Omental fat pad (tissue), 4 donors: Measurements from ENCODE around the gene GCK. TPM values are rescaled to one million over a fixed set of nuclear protein-coding genes. Genes with fewer than 3 reads are reported as not detected.

Experiments used
- ATAC-seq: fragments of 150-250 bp; one replicate; pipeline ENCODE4 v1.9.1; 2016; ENCODE audit warnings: mild to moderate bottlenecking, moderate library complexity; ENCODE audit not compliant: low FRiP score
- DNase-seq: peaks from one replicate; pipeline ENCODE4 v3.0.0-alpha.2; 2019; ENCODE audit warnings: low spot score
- total RNA-seq, 4 donors: library from RNA; depleted of rRNA; stranded (reverse); fragments of >200 nt; gene quantifications; one replicate each; pipeline ENCODE4 v1.1.0, GENCODE V29; 2016
- TF ChIP-seq, protein P1 (sequence below), 3 donors: fragments of 450-650 bp; IDR thresholded peaks; one replicate each; pipeline ENCODE4 v1.5.1; 2016 to 2017; ENCODE audit warnings: antibody characterized with exemption in 3 of 3, mild to moderate bottlenecking in 3 of 3, moderate library complexity in 2 of 3

The GCK gene
- total RNA-seq, 4 donors from 2014 or later: 0.38 to 3.9 (median 1.1) TPM

DNA sequence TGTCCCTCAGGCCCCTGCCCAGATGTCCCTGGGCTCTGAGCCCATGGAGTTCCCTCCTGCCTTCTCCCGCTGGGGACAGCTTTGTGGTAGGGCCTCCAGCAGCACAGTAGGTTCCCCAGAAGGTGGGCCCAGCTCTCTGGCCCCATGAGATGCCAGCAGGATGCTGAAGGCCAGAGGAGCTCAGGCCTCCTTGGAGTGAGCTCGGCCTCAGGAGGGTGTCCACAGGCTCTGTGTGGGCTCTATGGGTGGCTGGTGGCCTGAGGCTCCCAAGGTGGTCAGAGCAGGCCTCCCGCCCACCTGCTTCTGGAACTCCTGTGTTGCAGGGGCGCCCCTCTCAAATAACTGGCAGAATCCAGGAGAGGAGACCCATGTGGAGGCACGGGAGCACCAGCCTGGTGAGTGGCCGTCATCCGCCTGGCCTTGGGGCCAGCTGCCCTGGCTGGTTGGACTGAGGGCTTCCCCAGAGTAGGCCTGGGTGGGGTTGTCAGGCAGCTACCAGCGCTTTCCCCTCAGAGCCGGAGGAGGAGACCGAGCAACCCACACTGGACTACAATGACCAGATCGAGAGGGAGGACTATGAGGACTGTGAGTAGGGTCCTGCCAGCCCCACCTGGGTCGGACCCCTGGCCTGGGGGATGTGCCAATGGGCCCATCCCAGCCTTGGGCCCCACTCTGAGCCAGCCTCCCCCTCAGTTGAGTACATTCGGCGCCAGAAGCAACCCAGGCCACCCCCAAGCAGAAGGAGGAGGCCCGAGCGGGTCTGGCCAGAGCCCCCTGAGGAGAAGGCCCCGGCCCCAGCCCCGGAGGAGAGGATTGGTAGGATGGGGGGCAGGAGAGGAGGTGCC lies 81.9 kb downstream of the GCK start:
- no peak for DNase-seq
- TF ChIP-seq, protein P1, sequence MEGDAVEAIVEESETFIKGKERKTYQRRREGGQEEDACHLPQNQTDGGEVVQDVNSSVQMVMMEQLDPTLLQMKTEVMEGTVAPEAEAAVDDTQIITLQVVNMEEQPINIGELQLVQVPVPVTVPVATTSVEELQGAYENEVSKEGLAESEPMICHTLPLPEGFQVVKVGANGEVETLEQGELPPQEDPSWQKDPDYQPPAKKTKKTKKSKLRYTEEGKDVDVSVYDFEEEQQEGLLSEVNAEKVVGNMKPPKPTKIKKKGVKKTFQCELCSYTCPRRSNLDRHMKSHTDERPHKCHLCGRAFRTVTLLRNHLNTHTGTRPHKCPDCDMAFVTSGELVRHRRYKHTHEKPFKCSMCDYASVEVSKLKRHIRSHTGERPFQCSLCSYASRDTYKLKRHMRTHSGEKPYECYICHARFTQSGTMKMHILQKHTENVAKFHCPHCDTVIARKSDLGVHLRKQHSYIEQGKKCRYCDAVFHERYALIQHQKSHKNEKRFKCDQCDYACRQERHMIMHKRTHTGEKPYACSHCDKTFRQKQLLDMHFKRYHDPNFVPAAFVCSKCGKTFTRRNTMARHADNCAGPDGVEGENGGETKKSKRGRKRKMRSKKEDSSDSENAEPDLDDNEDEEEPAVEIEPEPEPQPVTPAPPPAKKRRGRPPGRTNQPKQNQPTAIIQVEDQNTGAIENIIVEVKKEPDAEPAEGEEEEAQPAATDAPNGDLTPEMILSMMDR (IDR thresholded peaks at IDR 0.05): no peak
- ATAC-seq: no peak

DNA sequence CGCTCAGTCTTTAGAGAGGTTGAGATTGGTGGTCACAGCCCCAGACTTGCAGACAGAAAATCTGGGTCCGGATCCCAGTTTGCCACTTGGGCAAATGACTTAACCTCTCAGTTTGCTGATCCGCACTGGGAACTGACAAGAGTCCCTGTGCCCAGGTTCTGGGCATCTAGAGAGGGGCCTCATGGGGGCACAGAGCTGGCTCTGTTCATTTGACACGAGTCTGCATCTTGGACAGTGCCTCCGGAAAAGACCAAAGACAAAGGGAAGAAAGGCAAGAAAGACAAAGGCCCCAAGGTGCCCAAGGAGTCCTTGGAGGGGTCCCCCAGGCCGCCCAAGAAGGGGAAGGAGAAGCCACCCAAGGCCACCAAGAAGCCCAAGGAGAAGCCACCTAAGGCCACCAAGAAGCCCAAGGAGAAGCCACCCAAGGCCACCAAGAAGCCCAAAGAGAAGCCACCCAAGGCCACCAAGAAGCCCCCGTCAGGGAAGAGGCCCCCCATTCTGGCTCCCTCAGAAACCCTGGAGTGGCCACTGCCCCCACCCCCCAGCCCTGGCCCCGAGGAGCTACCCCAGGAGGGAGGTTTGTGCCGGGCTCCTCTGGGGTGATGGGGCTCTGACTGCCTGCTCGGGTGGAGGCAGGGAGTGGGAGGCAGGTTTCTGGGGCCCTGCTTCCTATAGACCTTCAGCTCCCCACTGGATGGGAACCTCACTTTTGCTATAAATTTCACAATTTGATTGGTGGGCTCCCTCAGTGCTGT lies 82.8 kb downstream of the GCK start:
- TF ChIP-seq, protein P1 (IDR thresholded peaks at IDR 0.05): no peak
- ATAC-seq (no peak), DNase-seq (no peak)

DNA sequence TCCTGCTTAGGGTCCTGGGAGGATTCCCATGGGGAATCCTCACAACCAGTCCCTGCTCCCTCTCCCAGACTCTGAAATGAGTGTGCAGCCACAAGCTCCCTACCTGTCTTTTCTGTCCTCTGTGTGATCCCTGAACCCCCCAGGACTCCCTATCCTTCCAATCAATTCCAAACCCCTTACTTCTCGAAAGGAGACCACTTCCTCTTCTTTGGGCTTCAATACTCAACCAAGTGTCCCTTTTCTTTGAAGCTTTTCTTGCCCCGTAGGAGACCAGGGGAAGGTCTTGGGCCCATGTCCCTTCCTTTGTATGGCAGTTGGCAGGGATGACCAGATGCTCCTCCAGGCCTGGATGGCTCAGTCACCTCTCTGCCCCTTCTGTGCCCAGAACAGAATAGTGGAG lies 83.4 kb downstream of the GCK start:
- DNase-seq (no peak), ATAC-seq (no peak)
- TF ChIP-seq, protein P1 (IDR thresholded peaks at IDR 0.05): no peak

DNA sequence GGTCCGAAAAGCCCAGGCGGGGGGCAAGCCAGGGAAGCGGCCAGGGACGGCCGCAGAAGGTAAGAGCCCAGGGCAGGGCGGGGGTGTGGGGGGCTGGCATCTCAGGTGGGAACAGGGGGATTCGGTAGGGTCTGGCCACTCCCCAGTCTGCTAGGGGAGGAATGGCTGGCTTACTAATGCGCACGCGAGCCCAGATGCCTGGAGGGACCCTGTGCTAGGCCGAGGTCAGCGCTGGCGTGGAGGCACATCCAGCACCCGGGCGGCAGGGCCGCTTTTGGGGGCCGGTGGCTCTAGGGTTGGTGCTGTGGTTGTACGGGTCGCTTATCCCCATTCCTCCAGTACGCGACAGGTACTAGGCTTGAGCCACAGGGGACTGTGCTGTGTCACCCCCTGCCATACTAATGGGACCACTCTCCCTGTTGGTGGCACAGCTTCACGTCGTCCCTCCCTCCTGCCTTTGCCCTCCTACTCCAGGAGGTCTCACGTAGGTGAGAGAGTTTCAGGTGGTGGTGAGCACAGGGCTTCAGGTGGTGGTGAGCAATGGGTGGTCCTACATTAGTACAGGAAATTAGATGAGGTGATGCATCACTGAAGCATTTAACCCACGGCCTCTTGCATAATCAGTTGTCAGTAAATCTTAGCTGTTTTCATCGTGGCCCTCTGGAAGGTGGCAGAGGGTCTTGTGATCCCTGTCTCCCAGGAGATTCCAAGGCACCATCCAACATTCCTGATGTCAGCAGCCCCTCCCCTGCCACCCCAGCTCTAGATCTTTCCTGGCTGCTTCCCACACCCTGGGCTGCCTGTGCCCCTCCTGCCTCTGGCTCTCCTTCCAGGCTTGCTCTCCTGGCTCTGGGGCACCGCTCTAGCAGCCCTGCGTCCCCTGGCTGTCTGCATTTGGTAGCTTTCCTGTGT lies 84.1 kb downstream of the GCK start:
- TF ChIP-seq, protein P1 (IDR thresholded peaks at IDR 0.05): no peak
- peak; percentile 63 for ATAC-seq
- DNase-seq: no peak

DNA sequence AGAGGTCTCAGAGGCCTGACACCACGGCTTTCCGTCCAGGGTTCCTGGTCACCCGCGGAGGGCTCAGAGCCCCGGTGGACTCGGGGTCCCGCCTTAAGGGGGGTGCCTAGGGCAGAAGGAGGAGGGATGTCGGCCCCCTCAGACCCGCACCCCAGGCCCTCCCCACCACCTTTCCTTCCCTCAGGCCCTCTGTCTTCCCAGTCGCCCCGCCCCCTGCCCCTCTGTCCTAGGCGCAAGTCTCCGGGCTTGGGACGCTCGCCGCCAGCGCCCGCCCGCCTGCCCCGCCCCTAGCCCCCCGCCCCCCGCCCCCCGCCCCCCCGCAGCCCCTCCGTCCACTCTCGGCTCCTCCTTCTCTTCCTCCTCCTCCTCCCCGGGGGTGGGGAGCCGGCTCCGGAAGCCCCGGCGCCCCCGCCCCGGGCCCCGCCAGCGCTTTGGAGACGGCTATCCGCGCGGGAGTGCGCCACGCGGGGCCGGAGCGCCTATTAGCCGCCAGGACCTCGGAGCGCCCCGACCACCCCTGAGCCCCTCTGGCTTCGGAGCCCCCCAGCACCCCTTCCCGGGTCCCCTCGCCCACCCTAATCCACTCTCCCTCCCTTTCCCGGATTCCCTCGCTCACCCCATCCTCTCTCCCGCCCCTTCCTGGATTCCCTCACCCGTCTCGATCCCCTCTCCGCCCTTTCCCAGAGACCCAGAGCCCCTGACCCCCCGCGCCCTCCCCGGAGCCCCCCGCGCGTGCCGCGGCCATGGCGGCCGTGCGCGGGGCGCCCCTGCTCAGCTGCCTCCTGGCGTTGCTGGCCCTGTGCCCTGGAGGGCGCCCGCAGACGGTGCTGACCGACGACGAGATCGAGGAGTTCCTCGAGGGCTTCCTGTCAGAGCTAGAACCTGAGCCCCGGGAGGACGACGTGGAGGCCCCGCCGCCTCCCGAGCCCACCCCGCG lies 85.0 kb downstream of the GCK start, which contains the start of gene AEBP1:
AEBP1 (plus strand) TSS at position 423 of the 937 bp plus-strand sequence; CDS start at position 744, 321 bp downstream.
- peak; percentile 7 for ATAC-seq
- TF ChIP-seq, protein P1 (IDR thresholded peaks at IDR 0.05): no peak
- no peak for DNase-seq

DNA sequence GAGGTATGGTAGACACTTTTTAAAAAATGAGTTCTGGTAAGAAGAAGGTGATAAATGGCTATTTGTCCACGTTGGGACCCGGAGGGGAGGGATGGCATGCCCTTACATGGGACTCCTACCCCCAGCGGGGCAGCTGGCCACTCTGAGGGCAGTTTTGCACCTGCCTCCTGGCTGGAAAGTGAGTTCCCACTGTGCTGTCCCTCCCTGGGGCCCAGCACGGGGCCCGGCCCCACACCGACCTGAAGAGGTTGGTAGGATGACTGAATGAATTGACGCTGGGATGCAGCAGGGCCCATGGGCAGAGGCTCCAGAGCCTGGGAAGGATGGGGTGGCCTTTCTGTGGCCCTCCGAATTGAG lies 85.7 kb downstream of the GCK start:
- DNase-seq (no peak), ATAC-seq (no peak)

More for the DNA sequence above, 85.7 kb downstream of the GCK start:
- TF ChIP-seq, protein P1 (IDR thresholded peaks at IDR 0.05): no peak
